Small intestine (tissue), 7 donors: Measurements from ENCODE around the gene AKT2. TPM values are rescaled to one million over a fixed set of nuclear protein-coding genes. Genes with fewer than 3 reads are reported as not detected.

Experiments
- DNase-seq, 2 donors: peaks; one replicate each; pipeline versions ENCODE4 v3.0.0 to v3.0.0-alpha.2; 2013
- FAIRE-seq: peaks from 2 replicates; lab custom pipeline; 2012; peaks lifted over from hg19 to GRCh38; lab: Jason Lieb, UNC
- H3K27ac ChIP-seq, 3 donors: one replicate each; pipeline ENCODE4 v1.5.1; 2013; ENCODE audit warnings: low read length in 2 of 3, mild to moderate bottlenecking in 2 of 3, control low read depth in 1 of 3, inconsistent platforms in 1 of 3, low read depth in 1 of 3, moderate library complexity in 1 of 3
- H3K27me3 ChIP-seq, 3 donors: one replicate each; pipeline ENCODE4 v1.6.1; 2013; ENCODE audit warnings: low read length in 3 of 3, inconsistent platforms in 1 of 3; ENCODE audit not compliant: control insufficient read depth in 3 of 3, insufficient read depth in 3 of 3
- H3K36me3 ChIP-seq, 3 donors: one replicate each; pipeline ENCODE4 v1.6.1; 2013; ENCODE audit warnings: low read length in 3 of 3, inconsistent platforms in 1 of 3, low read depth in 1 of 3, mild to moderate bottlenecking in 1 of 3, moderate library complexity in 1 of 3; ENCODE audit not compliant: control insufficient read depth in 3 of 3, insufficient read depth in 2 of 3
- H3K4me1 ChIP-seq, 3 donors: one replicate each; pipeline ENCODE4 v1.6.1; 2013; ENCODE audit warnings: low read length in 2 of 3, inconsistent platforms in 1 of 3, low read depth in 1 of 3, mild to moderate bottlenecking in 1 of 3, moderate library complexity in 1 of 3; ENCODE audit not compliant: control insufficient read depth in 3 of 3, insufficient read depth in 2 of 3
- H3K4me3 ChIP-seq, 3 donors: one replicate each; pipeline ENCODE4 v1.5.1; 2013; ENCODE audit warnings: low read length in 3 of 3, control low read depth in 1 of 3, inconsistent platforms in 1 of 3, low read depth in 1 of 3, mild to moderate bottlenecking in 1 of 3, moderate library complexity in 1 of 3
- H3K9me3 ChIP-seq, 2 donors: one replicate each; pipeline ENCODE4 v1.6.1; 2013; ENCODE audit warnings: low read depth in 1 of 2, low read length in 1 of 2; ENCODE audit not compliant: control insufficient read depth in 2 of 2, insufficient read depth in 1 of 2
- WGBS, 3 donors: extraction: QIAGEN DNeasy Blood & Tissue Kit; methylation state at CpG; one replicate each; pipeline ENCODE4 v1.1.7; 2013; 5-methylcytosine and 5-hydroxymethylcytosine counted together
- polyA plus RNA-seq, 4 donors: library from polyadenylated mRNA; stranded (reverse) in 3 of 4; unstranded in 1 of 4; fragments of 200-250 nt in 3 of 4; fragments of 120-200 nt in 1 of 4; gene quantifications; one replicate each; pipeline versions ENCODE4 v1.2.1 to v1.2.3, GENCODE V29; 2013
- donor health status: healthy with polysubstance abuse.
- donor health status: control.
- donor health status: control.
- donor health status: Bipolar disorder and iron deficiency.
- donor health status: healthy.

Gene AKT2
- polyA plus RNA-seq, 4 donors, result 19.2 to 97.2 (median 48.5) TPM

- no peaks in the 10 kb centered on the region for H3K9me3 ChIP-seq
- H3K27me3 ChIP-seq, result no peaks in the 10 kb centered on the region
- DNase-seq (no peak), FAIRE-seq (no peak)
- H3K4me1 ChIP-seq, result no peaks in the 10 kb centered on the region
- H3K27ac ChIP-seq, result no peak overlapping the region
- no peak overlapping the region for H3K4me3 ChIP-seq
- 94 to 97% (median 95%) methylated on average over 2 of the region's 2 CpGs for WGBS, 3 donors
- peaks cover 2 to 74% (median 9%) of the 10 kb centered on the region in 3 donors for H3K36me3 ChIP-seq
Measured at GRCh38 chr19:40243181-40243580, 42.0 kb downstream of the AKT2 start.

- DNase-seq (no peak), FAIRE-seq (no peak)
- WGBS, 3 donors, result 90 to 94% (median 90%) methylated on average over 11 to 12 of the region's 12 CpGs
- Histone ChIP-seq H3K9me3 (no peaks in the 10 kb centered on the region), H3K27ac (no peak overlapping the region), H3K27me3 (no peaks in the 10 kb centered on the region), H3K36me3 (peaks cover 5 to 74% (median 9%) of the 10 kb centered on the region in 3 donors), H3K4me1 (no peaks in the 10 kb centered on the region), H3K4me3 (no peak overlapping the region)
Measured at GRCh38 chr19:40242480-40242879, 42.7 kb downstream of the AKT2 start.

- no peak for DNase-seq
- no peaks in the 10 kb centered on the region for H3K4me1 ChIP-seq
- H3K27ac ChIP-seq, result no peak overlapping the region
- FAIRE-seq, result no peak
- no peaks in the 10 kb centered on the region for H3K27me3 ChIP-seq
- peaks cover 5 to 74% (median 9%) of the 10 kb centered on the region in 3 donors for H3K36me3 ChIP-seq
- H3K4me3 ChIP-seq, result no peak overlapping the region
- WGBS, 3 donors, result 81 to 89% (median 88%) methylated on average over 21 of the region's 21 CpGs
- H3K9me3 ChIP-seq, result no peaks in the 10 kb centered on the region
Measured at GRCh38 chr19:40241809-40242384, 43.2 kb downstream of the AKT2 start.

- FAIRE-seq (no peak), DNase-seq (no peak)
- Histone ChIP-seq H3K27me3 (no peaks in the 10 kb centered on the region), H3K4me3 (no peak overlapping the region), H3K4me1 (no peaks in the 10 kb centered on the region), H3K36me3 (peaks cover 5 to 76% (median 10%) of the 10 kb centered on the region in 3 donors), H3K9me3 (no peaks in the 10 kb centered on the region), H3K27ac (no peak overlapping the region)
- WGBS, 3 donors, result 90 to 94% (median 93%) methylated on average over 12 of the region's 12 CpGs
Measured at GRCh38 chr19:40241125-40241808, 43.9 kb downstream of the AKT2 start.

GRCh38 chr19:40240332-40240731, 44.8 kb downstream of the AKT2 start:
- DNase-seq (no peak), FAIRE-seq (no peak)
- Histone ChIP-seq H3K9me3 (no peaks in the 10 kb centered on the region), H3K4me1 (no peaks in the 10 kb centered on the region), H3K4me3 (no peak overlapping the region), H3K27ac (no peak overlapping the region), H3K27me3 (no peaks in the 10 kb centered on the region), H3K36me3 (peaks cover 10 to 85% (median 16%) of the 10 kb centered on the region in 3 donors)
- 90 to 97% (median 91%) methylated on average over 6 of the region's 6 CpGs for WGBS, 3 donors

GRCh38 chr19:40239415-40240226, 45.5 kb downstream of the AKT2 start:
- 94 to 95% (median 95%) methylated on average over 12 of the region's 12 CpGs for WGBS, 3 donors
- no peaks in the 10 kb centered on the region for H3K4me1 ChIP-seq
- DNase-seq (no peak), FAIRE-seq (no peak)
- H3K4me3 ChIP-seq, result no peak overlapping the region
- H3K27me3 ChIP-seq, result no peaks in the 10 kb centered on the region
- peaks cover 10 to 88% (median 20%) of the 10 kb centered on the region in 3 donors for H3K36me3 ChIP-seq
- H3K9me3 ChIP-seq, result no peaks in the 10 kb centered on the region
- no peak overlapping the region for H3K27ac ChIP-seq

GRCh38 chr19:40238775-40239174, 46.4 kb downstream of the AKT2 start:
- no peak overlapping the region for H3K27ac ChIP-seq
- no peak overlapping the region for H3K4me3 ChIP-seq
- H3K36me3 ChIP-seq, result peaks cover 10 to 92% (median 22%) of the 10 kb centered on the region in 3 donors
- H3K27me3 ChIP-seq, result no peaks in the 10 kb centered on the region
- 71 to 83% (median 76%) methylated on average over 9 of the region's 9 CpGs for WGBS, 3 donors
- no peak for DNase-seq
- no peaks in the 10 kb centered on the region for H3K9me3 ChIP-seq
- FAIRE-seq, result no peak
- H3K4me1 ChIP-seq, result no peaks in the 10 kb centered on the region

- no peaks in the 10 kb centered on the region for H3K27me3 ChIP-seq
- H3K27ac ChIP-seq, result no peak overlapping the region
- peaks cover 10 to 98% (median 29%) of the 10 kb centered on the region in 3 donors for H3K36me3 ChIP-seq
- 91 to 95% (median 95%) methylated on average over 14 of the region's 14 CpGs for WGBS, 3 donors
- H3K4me1 ChIP-seq, result no peaks in the 10 kb centered on the region
- no peak overlapping the region for H3K4me3 ChIP-seq
- no peaks in the 10 kb centered on the region for H3K9me3 ChIP-seq
- DNase-seq (no peak), FAIRE-seq (no peak)
Measured at GRCh38 chr19:40237791-40238190, 47.4 kb downstream of the AKT2 start.
